Nephron progenitor cell (in vitro differentiated cells): ENCODE data around the gene PFDN5.

Source experiments
- DNase-seq: peaks from one replicate; pipeline ENCODE4 v3.0.0; 2021
- H3K27ac Mint-ChIP-seq: 2 replicates; pipeline ENCODE4 v1.8.0; 2021; ENCODE audit warnings: mild to moderate bottlenecking, moderate library complexity, mixed read lengths
- H3K27me3 Mint-ChIP-seq: 2 replicates; pipeline ENCODE4 v1.8.0; 2021; ENCODE audit warnings: mild to moderate bottlenecking, low read depth, mixed read lengths; ENCODE audit not compliant: poor library complexity
- H3K36me3 Mint-ChIP-seq: 2 replicates; pipeline ENCODE4 v1.8.0; 2021; ENCODE audit warnings: low read depth, mixed read lengths
- H3K4me1 Mint-ChIP-seq: 2 replicates; pipeline ENCODE4 v1.8.0; 2021; ENCODE audit warnings: mixed read lengths
- H3K4me3 Mint-ChIP-seq: 2 replicates; pipeline ENCODE4 v1.8.0; 2021; ENCODE audit warnings: mild to moderate bottlenecking, moderate library complexity, mixed read lengths
- H3K9me3 Mint-ChIP-seq: 2 replicates; pipeline ENCODE4 v1.8.0; 2021; ENCODE audit warnings: mild to moderate bottlenecking, moderate library complexity, mixed read lengths
- TF ChIP-seq, protein P1 (sequence below): fragments of 200-600 bp; sonication (generic); IDR thresholded peaks from 2 replicates; pipeline ENCODE4 v1.5.0; 2021; ENCODE audit warnings: antibody characterized with exemption

Gene PFDN5

DNA sequence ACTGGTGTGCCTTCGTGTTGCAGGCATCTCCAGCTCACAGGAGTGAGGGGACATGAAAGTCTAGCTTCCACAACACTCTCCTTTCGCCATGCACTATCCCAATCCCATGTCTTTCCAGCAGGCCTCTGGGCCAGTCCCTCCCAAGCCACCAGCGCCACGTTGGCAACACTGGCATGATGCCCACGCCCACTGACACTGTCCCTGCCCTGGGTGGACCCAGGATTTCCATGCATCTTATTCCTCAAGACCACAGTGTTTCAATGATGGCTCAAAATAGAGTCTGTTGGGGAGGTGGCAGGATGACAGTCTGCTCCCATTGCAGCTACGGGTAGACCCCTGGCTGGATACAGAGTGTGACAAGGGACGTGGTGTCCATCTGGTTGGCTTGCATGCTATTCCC is 38.5 kb downstream of the PFDN5 start:
- peaks cover 22% of the 10 kb centered on the region for H3K27me3 Mint-ChIP-seq
- H3K9me3 Mint-ChIP-seq, result no peaks in the 10 kb centered on the region
- H3K27ac Mint-ChIP-seq, result no peak overlapping the region
- H3K4me3 Mint-ChIP-seq, result no peak overlapping the region
- no peaks in the 10 kb centered on the region for H3K36me3 Mint-ChIP-seq
- no peak for DNase-seq
- peaks cover 70% of the 10 kb centered on the region for H3K4me1 Mint-ChIP-seq
- TF ChIP-seq, protein P1, sequence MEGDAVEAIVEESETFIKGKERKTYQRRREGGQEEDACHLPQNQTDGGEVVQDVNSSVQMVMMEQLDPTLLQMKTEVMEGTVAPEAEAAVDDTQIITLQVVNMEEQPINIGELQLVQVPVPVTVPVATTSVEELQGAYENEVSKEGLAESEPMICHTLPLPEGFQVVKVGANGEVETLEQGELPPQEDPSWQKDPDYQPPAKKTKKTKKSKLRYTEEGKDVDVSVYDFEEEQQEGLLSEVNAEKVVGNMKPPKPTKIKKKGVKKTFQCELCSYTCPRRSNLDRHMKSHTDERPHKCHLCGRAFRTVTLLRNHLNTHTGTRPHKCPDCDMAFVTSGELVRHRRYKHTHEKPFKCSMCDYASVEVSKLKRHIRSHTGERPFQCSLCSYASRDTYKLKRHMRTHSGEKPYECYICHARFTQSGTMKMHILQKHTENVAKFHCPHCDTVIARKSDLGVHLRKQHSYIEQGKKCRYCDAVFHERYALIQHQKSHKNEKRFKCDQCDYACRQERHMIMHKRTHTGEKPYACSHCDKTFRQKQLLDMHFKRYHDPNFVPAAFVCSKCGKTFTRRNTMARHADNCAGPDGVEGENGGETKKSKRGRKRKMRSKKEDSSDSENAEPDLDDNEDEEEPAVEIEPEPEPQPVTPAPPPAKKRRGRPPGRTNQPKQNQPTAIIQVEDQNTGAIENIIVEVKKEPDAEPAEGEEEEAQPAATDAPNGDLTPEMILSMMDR, result no peak

DNA sequence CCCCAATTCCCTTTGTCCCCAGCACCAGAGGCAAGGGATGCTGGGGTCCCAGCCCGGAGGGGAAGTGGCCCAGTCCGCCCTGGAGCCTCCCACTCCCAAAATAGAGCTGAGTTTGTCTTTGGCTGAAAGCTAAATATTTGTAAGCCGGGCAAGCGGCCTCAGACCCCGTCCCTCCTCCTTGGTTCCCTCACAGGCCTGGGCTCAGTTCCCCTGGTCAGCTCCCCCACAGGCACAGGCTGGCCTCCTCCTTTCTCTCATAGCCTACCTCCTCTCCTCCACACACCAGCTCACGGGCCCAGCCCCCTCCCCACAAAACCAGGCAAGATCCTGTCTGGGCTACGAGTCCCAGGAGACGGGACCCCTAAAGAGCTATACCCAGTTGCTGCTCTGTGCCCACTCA is 39.5 kb downstream of the PFDN5 start:
- H3K27me3 Mint-ChIP-seq, result peaks cover 21% of the 10 kb centered on the region
- H3K27ac Mint-ChIP-seq, result peak overlapping the region; percentile 71
- TF ChIP-seq, protein P1, result no peak
- no peaks in the 10 kb centered on the region for H3K9me3 Mint-ChIP-seq
- peaks cover 64% of the 10 kb centered on the region for H3K4me1 Mint-ChIP-seq
- H3K36me3 Mint-ChIP-seq, result no peaks in the 10 kb centered on the region
- no peak overlapping the region for H3K4me3 Mint-ChIP-seq
- no peak for DNase-seq

DNA sequence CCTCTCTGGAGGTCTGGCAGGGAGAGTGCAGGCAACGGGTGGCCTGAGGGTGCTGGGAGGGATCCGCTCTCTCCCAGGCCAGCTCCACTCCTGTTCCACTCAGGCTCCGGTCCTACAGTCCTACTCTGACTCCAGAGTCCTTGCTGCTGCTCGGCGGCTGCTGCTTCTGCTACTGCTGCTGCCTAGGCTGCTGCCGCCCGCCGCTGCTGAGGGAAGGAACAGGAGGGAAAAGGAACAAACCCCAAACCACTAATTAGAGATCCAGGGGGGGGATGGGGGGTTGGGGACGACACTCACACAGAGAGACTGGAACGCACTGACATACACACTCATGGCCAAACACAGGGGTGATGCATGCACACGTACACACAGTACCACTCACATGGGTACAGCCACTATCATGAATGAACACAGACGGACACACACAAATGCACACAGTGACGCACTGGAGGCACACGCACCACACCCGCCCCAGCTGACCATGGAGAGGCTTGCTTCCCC is 40.9 kb downstream of the PFDN5 start, which contains the start of gene SP7:
Gene SP7 (minus strand): TSS at position 174 of the 501 bp plus-strand sequence. CDS start 708 bp downstream, outside the sequence.
- H3K9me3 Mint-ChIP-seq, result no peaks in the 10 kb centered on the region
- H3K27me3 Mint-ChIP-seq, result peaks cover 19% of the 10 kb centered on the region
- peaks cover 64% of the 10 kb centered on the region for H3K4me1 Mint-ChIP-seq
- peak within 1 kb of the TSS; percentile 42 for H3K4me3 Mint-ChIP-seq
- DNase-seq, result peak; percentile 26
- H3K36me3 Mint-ChIP-seq, result no peaks in the 10 kb centered on the region
- TF ChIP-seq, protein P1, result no peak
- H3K27ac Mint-ChIP-seq, result no peak within 1 kb of the TSS

DNA sequence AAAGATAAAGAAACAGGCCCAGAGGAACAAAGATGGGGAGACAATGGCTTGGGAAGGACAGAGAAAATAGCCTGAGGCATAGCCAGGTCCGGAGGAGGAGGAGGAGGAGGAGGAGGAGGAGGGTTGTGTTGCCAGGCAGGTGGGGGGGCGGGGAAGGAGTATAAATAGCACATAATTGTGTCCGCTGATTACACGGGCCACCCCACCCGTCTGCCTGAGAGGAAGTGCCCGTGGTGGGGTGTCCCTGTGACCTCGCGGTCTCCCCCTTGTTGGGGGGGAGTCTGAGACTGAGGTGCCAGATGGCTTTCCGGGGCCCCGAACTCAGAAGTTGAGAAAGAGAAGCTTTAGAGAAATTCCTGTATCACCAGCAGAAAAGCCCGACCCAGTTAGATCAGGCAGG is 42.7 kb downstream of the PFDN5 start:
- H3K9me3 Mint-ChIP-seq, result no peaks in the 10 kb centered on the region
- no peak for DNase-seq
- TF ChIP-seq, protein P1, result no peak
- H3K27ac Mint-ChIP-seq, result no peak overlapping the region
- H3K4me3 Mint-ChIP-seq, result no peak overlapping the region
- H3K36me3 Mint-ChIP-seq, result no peaks in the 10 kb centered on the region
- H3K27me3 Mint-ChIP-seq, result peaks cover 19% of the 10 kb centered on the region
- peaks cover 59% of the 10 kb centered on the region for H3K4me1 Mint-ChIP-seq

DNA sequence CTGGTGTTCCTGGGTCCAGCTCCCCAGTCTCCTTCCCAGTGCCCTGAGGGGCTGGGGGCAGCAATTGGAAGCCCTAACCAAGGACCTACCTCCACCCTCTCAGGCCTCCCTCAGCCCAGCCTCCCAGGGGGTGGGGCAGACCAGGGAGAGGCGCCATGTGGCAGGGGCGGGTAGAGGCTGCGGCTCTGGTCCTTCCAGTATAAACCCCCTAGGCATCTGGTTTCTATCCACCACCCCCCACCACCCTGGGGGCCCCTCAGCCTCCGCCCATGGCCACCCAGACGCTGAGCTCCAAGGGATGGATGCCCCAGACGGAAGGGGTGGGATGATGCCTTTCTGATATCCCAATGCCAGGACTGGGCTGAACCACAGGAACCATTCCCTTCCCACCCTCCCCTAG is 43.6 kb downstream of the PFDN5 start:
- H3K9me3 Mint-ChIP-seq, result no peaks in the 10 kb centered on the region

DNA sequence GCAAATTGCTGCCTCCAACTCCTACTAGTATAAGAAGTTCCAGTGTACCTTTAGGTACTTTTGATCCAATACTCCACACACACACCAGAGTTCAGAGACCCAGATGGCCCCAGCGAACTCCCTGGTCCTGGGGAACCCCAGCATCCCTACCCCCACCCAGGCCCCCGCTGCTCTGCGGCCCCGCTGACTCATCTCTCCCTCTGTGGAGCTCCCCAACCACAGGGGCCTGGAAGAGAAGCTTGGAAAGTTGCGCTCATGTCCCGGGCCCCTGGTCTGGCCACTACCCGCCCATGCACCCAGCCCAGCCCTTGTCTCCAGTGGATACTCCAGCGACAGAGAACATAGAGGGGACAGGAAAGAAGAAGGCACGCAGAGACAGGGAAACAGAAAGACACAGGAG is 45.1 kb downstream of the PFDN5 start:
- no peak for DNase-seq
- H3K27ac Mint-ChIP-seq, result no peak overlapping the region
- peaks cover 8% of the 10 kb centered on the region for H3K27me3 Mint-ChIP-seq
- H3K4me3 Mint-ChIP-seq, result no peak overlapping the region
- H3K9me3 Mint-ChIP-seq, result no peaks in the 10 kb centered on the region
- no peaks in the 10 kb centered on the region for H3K36me3 Mint-ChIP-seq
- peaks cover 56% of the 10 kb centered on the region for H3K4me1 Mint-ChIP-seq
- TF ChIP-seq, protein P1, result no peak

More for the DNA sequence above, 43.6 kb downstream of the PFDN5 start:
- TF ChIP-seq, protein P1, result no peak
- H3K4me1 Mint-ChIP-seq, result peaks cover 59% of the 10 kb centered on the region
- peaks cover 15% of the 10 kb centered on the region for H3K27me3 Mint-ChIP-seq
- H3K27ac Mint-ChIP-seq, result no peak overlapping the region
- no peaks in the 10 kb centered on the region for H3K36me3 Mint-ChIP-seq
- DNase-seq, result no peak
- no peak overlapping the region for H3K4me3 Mint-ChIP-seq
